ENCODE measurements around the gene PCCB. TPM values are rescaled to one million over a fixed set of nuclear protein-coding genes. Genes with fewer than 3 reads are reported as not detected.
A peak's percentile ranks its signal among the peaks of the same experiment; 100 is the strongest.

PCCB gene
- total and polyA plus RNA-seq, 2 of the 8 experiments (the other 6 are each of a cell fraction or from before 2014, with no cell fraction given): 56.7 to 84.4 TPM

- Histone ChIP-seq H3K4ac (replicated peaks; ENCODE audit: insufficient read length, low read depth, low read length) (peak overlapping the region; percentile 50), H4K20me1 (replicated peaks in 1 of 2; ENCODE audit: control insufficient read depth in 1 of 2, insufficient read depth in 2 of 2, low read length in 2 of 2) (peaks cover 0 to 4% of the 10 kb centered on the region in 2 experiments), H2BK12ac (ENCODE audit: low read depth, low read length) (peak overlapping the region; percentile 70; the same call in 1 of the 2 replicates), H3K56ac (replicated peaks; ENCODE audit: insufficient read length, low read depth, low read length) (no peak overlapping the region), H2BK120ac (replicated peaks; ENCODE audit: low read depth, low read length) (peak overlapping the region; percentile 56), H3K4me3 (ENCODE audit: extremely low read depth in 1 of 4, insufficient read depth in 2 of 4, low read depth in 3 of 4, low read length in 4 of 4) (peak overlapping the region; percentile 59 to 90 (median 72)), H3K36me3 (ENCODE audit: control insufficient read depth in 2 of 4, insufficient read depth in 4 of 4, low read length in 3 of 4) (peaks cover 0 to 2% (median under 1%) of the 10 kb centered on the region in 4 experiments; a peak in 5 of 8 replicates), H3K4me1 (replicated peaks in 1 of 4; ENCODE audit: control insufficient read depth in 3 of 4, insufficient read depth in 4 of 4, low read length in 3 of 4) (peaks cover 0 to 9% (median 5%) of the 10 kb centered on the region in 4 experiments; a peak in 5 of 7 replicates), H3K79me1 (ENCODE audit: low read depth, low read length) (peaks cover 3% of the 10 kb centered on the region; the same call in 1 of the 2 replicates), H2BK15ac (ENCODE audit: low read length) (peak overlapping the region; percentile 92; the same call in 1 of the 2 replicates), H3K4me2 (ENCODE audit: insufficient read depth in 1 of 2, low read depth in 2 of 2, low read length in 2 of 2) (peak overlapping the region; percentile 70 to 74), H3K9ac (replicated peaks in 1 of 4; ENCODE audit: extremely low read depth in 1 of 4, low read depth in 3 of 4, low read length in 3 of 4) (peak overlapping the region in 3 of 4 experiments; percentile 41 to 96 (median 96); a peak in 5 of 7 replicates), H2BK20ac (ENCODE audit: low read length) (no peak overlapping the region), H2BK5ac (ENCODE audit: low read depth, low read length) (peak overlapping the region; percentile 15; the same call in 1 of the 2 replicates), H3K14ac (ENCODE audit: insufficient read length) (no peak overlapping the region), H3K23ac (ENCODE audit: insufficient read length) (no peak overlapping the region), H4K5ac (ENCODE audit: insufficient read length, low read depth, low read length) (no peak overlapping the region), H3K9me3 (ENCODE audit: insufficient read depth in 2 of 2, low read depth in 1 of 2, low read length in 1 of 2) (no peaks in the 10 kb centered on the region), H3K18ac (ENCODE audit: extremely low read depth, low read length) (peak overlapping the region; percentile 41; the same call in 1 of the 2 replicates), H3K79me2 (ENCODE audit: control insufficient read depth in 1 of 2, insufficient read depth in 2 of 2, low read length in 2 of 2) (peaks cover 5 to 32% of the 10 kb centered on the region in 2 experiments; a peak in 3 of 4 replicates), H3K27ac (ENCODE audit: low read depth, low read length) (peak overlapping the region; percentile 93; the same call in 1 of the 2 replicates), H4K8ac (ENCODE audit: extremely low read depth, insufficient read depth, low read length) (no peak overlapping the region), H3K23me2 (ENCODE audit: low read depth, low read length) (peaks cover 7% of the 10 kb centered on the region), H2AK5ac (ENCODE audit: low read depth, low read length) (peak overlapping the region; percentile 66), H2AFZ (ENCODE audit: low read length) (no peak overlapping the region), H4K91ac (replicated peaks; ENCODE audit: insufficient read length, low read length) (peak overlapping the region; percentile 83), H3K27me3 (replicated peaks in 1 of 4; ENCODE audit: control insufficient read depth in 3 of 4, extremely low read depth in 1 of 4, insufficient read depth in 3 of 4, low read length in 3 of 4) (no peaks in the 10 kb centered on the region)
- DNase-seq (ENCODE audit: low read depth in 1 of 2, low spot score in 2 of 2) (peak; percentile 10 to 51), FAIRE-seq (no peak)
- ChIA-PET CTCF (ENCODE audit: partially characterized antibody) (interaction anchor here (0.9 to 1.3 kb wide), 6 partner anchors 9 to 164 kb away, joined by 3 to 5 read pairs (median 4); no protein-coding TSS in a partner anchor), POLR2A (ENCODE audit: partially characterized antibody) (interaction anchor here (0.8 to 7.4 kb wide), 5 partner anchors 17 to 285 kb away, joined by 3 to 77 read pairs (median 3); partner anchors contain the start of gene MSL2)
- whole genome bisulfite sequencing, 2 experiments (ENCODE audit: extremely low coverage in 1 of 2, insufficient coverage in 1 of 2, insufficient read length in 1 of 2, insufficient replicate concordance in 2 of 2, low coverage in 1 of 2, low lambda C conversion rate in 2 of 2, missing lambda C conversion rate in 1 of 2): 68% methylated on average over 17 of the region's 18 CpGs; no CpG with 5 or more reads in 1 of the 2 experiments
- no peak for TF ChIP-seq RFX5 (IDR thresholded peaks at IDR 0.05; ENCODE audit: borderline replicate concordance, low read depth, low read length)
- TF ChIP-seq, protein P1, sequence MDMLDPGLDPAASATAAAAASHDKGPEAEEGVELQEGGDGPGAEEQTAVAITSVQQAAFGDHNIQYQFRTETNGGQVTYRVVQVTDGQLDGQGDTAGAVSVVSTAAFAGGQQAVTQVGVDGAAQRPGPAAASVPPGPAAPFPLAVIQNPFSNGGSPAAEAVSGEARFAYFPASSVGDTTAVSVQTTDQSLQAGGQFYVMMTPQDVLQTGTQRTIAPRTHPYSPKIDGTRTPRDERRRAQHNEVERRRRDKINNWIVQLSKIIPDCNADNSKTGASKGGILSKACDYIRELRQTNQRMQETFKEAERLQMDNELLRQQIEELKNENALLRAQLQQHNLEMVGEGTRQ (IDR thresholded peaks at IDR 0.05; ENCODE audit: low read length): peak; percentile 19; the same call in 1 of the 2 replicates
- no peak for TF ChIP-seq PHF8 (conservative IDR thresholded peaks at IDR 0.05; ENCODE audit: low read depth, low read length)
- TF ChIP-seq RAD21 (IDR thresholded peaks at IDR 0.05 in 1 of 2, conservative IDR thresholded peaks at IDR 0.05 in 1 of 2; ENCODE audit: low read depth in 2 of 2, low read length in 2 of 2): peak in 1 of 2 experiments; percentile 12; a peak in 1 of 4 replicates
- TF ChIP-seq MAX (IDR thresholded peaks at IDR 0.05): peak; percentile 93
- TF ChIP-seq ZNF274 (IDR thresholded peaks at IDR 0.05; ENCODE audit: borderline replicate concordance, extremely low read depth, low read length): no peak
- TF ChIP-seq HDAC2 (IDR thresholded peaks at IDR 0.05; ENCODE audit: borderline replicate concordance in 1 of 2, low read depth in 2 of 2, low read length in 2 of 2): no peak
- TF ChIP-seq E2F6 (IDR thresholded peaks at IDR 0.05): peak; percentile 85
Observed at GRCh38 chr3:136250903-136251460, 842 bp downstream of the PCCB start.
